MM.1S (cell line): ENCODE results near the gene YOD1.

Experiments used
- DNase-seq: peaks from one replicate; pipeline ENCODE4 v3.0.0-alpha.2; 2015
- H2AFZ ChIP-seq: fragments of 300-600 bp; sonication (generic); 2 replicates; pipeline ENCODE4 v1.6.0; 2016; ENCODE audit warnings: antibody characterized with exemption, low read length
- H3F3A ChIP-seq: fragments of 300-600 bp; sonication (generic); 2 replicates; pipeline ENCODE4 v1.6.1; 2016; ENCODE audit warnings: mild to moderate bottlenecking, antibody characterized with exemption, low read length, moderate library complexity, mixed read lengths; ENCODE audit not compliant: insufficient read depth
- H3K27ac ChIP-seq: fragments of 300-600 bp; sonication (generic); 2 replicates; pipeline ENCODE4 v1.5.1; 2016; ENCODE audit warnings: mild to moderate bottlenecking, low read length
- H3K27me3 ChIP-seq: fragments of 300-600 bp; sonication (generic); replicated peaks from 2 replicates; pipeline ENCODE4 v1.6.0; 2016; ENCODE audit warnings: low read length; ENCODE audit not compliant: insufficient read depth
- H3K36me3 ChIP-seq: fragments of 300-600 bp; sonication (generic); replicated peaks from 2 replicates; pipeline ENCODE4 v1.6.1; 2016; ENCODE audit warnings: mild to moderate bottlenecking, low read length, mixed read lengths; ENCODE audit not compliant: insufficient read depth
- H3K4me1 ChIP-seq: fragments of 300-600 bp; sonication (generic); 2 replicates; pipeline ENCODE4 v1.6.1; 2016; ENCODE audit warnings: low read length, mixed read lengths
- H3K4me2 ChIP-seq: fragments of 300-600 bp; sonication (generic); 2 replicates; pipeline ENCODE4 v1.6.0; 2016; ENCODE audit warnings: low read depth, low read length
- H3K4me3 ChIP-seq: fragments of 300-600 bp; sonication (generic); 2 replicates; pipeline ENCODE4 v1.5.1; 2016; ENCODE audit warnings: low read length, mixed read lengths
- H3K79me2 ChIP-seq: fragments of 300-600 bp; sonication (generic); 2 replicates; pipeline ENCODE4 v1.6.1; 2016; ENCODE audit warnings: mixed run types, low read length, mixed read lengths
- H3K9ac ChIP-seq: fragments of 300-600 bp; sonication (generic); 2 replicates; pipeline ENCODE4 v1.6.1; 2016; ENCODE audit warnings: low read length, mixed read lengths
- H3K9me2 ChIP-seq: fragments of 300-600 bp; sonication (generic); replicated peaks from 2 replicates; pipeline ENCODE4 v1.6.1; 2016; ENCODE audit warnings: mild to moderate bottlenecking, low read length, mixed read lengths; ENCODE audit not compliant: insufficient read depth
- H3K9me3 ChIP-seq: fragments of 300-600 bp; sonication (generic); replicated peaks from 2 replicates; pipeline ENCODE4 v1.6.1; 2016; ENCODE audit warnings: mild to moderate bottlenecking, low read length, mixed read lengths; ENCODE audit not compliant: insufficient read depth
- H4K20me1 ChIP-seq: fragments of 300-600 bp; sonication (generic); 2 replicates; pipeline ENCODE4 v1.6.1; 2016; ENCODE audit warnings: mild to moderate bottlenecking, low read length, moderate library complexity, mixed read lengths; ENCODE audit not compliant: insufficient read depth
- CTCF ChIP-seq: fragments of 300-600 bp; sonication (generic); IDR thresholded peaks from 2 replicates; pipeline ENCODE4 v1.5.1; 2016; ENCODE audit warnings: antibody characterized with exemption, low read length, mixed read lengths
- EZH2 ChIP-seq: fragments of 300-600 bp; sonication (generic); optimal IDR thresholded peaks from 2 replicates; pipeline ENCODE3; 2017; ENCODE audit warnings: low read depth, mild to moderate bottlenecking, antibody characterized with exemption, low read length, mixed read lengths
- EZH2phosphoT487 ChIP-seq: fragments of 300-600 bp; sonication (generic); IDR thresholded peaks from 2 replicates; pipeline ENCODE4 v1.6.1; 2018; ENCODE audit warnings: antibody characterized with exemption, low read length

Gene YOD1

DNA sequence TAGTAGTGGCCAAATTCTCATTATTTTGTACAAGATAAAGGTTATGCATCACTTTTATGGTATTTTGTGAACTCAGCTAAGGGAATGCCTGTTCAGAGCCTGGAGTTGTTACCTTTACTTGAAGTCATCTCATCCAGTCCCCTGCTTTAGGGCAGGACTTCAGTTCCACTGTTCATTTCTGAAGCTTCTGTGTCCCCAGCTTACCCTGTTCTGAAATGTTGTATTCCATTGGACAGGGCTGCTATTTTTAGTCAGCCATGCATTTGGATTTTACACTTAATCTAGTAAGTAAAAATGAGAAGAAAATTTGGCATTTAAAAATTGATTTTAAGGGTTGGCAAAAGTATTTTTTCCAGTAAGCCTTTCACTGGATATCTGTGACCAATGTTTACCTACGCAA, 26.0 kb upstream of the YOD1 start:
- no peaks in the 10 kb centered on the region for H3K36me3 ChIP-seq
- no peaks in the 10 kb centered on the region for H3K9me3 ChIP-seq
- no peaks in the 10 kb centered on the region for H3F3A ChIP-seq
- H3K9me2 ChIP-seq = no peaks in the 10 kb centered on the region
- H2AFZ ChIP-seq = no peak overlapping the region
- TF ChIP-seq EZH2phosphoT487 = no peak
- no peak for TF ChIP-seq CTCF
- no peak for TF ChIP-seq EZH2
- H3K79me2 ChIP-seq = no peaks in the 10 kb centered on the region
- no peaks in the 10 kb centered on the region for H4K20me1 ChIP-seq
- no peak overlapping the region for H3K4me3 ChIP-seq
- DNase-seq = no peak
- H3K27ac ChIP-seq = no peak overlapping the region
- no peak overlapping the region for H3K4me2 ChIP-seq
- no peaks in the 10 kb centered on the region for H3K27me3 ChIP-seq
- no peak overlapping the region for H3K9ac ChIP-seq
- H3K4me1 ChIP-seq = no peaks in the 10 kb centered on the region

GRCh38 chr1:207076181-207076955, 25.4 kb upstream of the YOD1 start:
- TF ChIP-seq EZH2 = no peak
- no peak for TF ChIP-seq EZH2phosphoT487
- TF ChIP-seq CTCF = no peak

GRCh38 chr1:207073906-207074820, 23.2 kb upstream of the YOD1 start:
- no peaks in the 10 kb centered on the region for H3F3A ChIP-seq
- H3K9me3 ChIP-seq = no peaks in the 10 kb centered on the region
- TF ChIP-seq CTCF = no peak
- TF ChIP-seq EZH2 = no peak
- no peak for TF ChIP-seq EZH2phosphoT487
- no peaks in the 10 kb centered on the region for H3K79me2 ChIP-seq
- no peaks in the 10 kb centered on the region for H3K9me2 ChIP-seq
- H3K36me3 ChIP-seq = no peaks in the 10 kb centered on the region
- no peak for DNase-seq
- H2AFZ ChIP-seq = no peak overlapping the region
- H3K4me1 ChIP-seq = peaks cover 3% of the 10 kb centered on the region; the same call in 1 of the 2 replicates
- no peaks in the 10 kb centered on the region for H3K27me3 ChIP-seq
- no peak overlapping the region for H3K9ac ChIP-seq
- H3K4me3 ChIP-seq = no peak overlapping the region
- no peaks in the 10 kb centered on the region for H4K20me1 ChIP-seq
- no peak overlapping the region for H3K27ac ChIP-seq
- H3K4me2 ChIP-seq = no peak overlapping the region

More at GRCh38 chr1:207076181-207076955, 25.4 kb upstream of the YOD1 start:
- Histone ChIP-seq H3F3A (no peaks in the 10 kb centered on the region), H3K36me3 (no peaks in the 10 kb centered on the region), H3K27ac (no peak overlapping the region), H3K9ac (no peak overlapping the region), H3K9me3 (no peaks in the 10 kb centered on the region), H3K4me3 (no peak overlapping the region), H3K9me2 (no peaks in the 10 kb centered on the region), H3K4me2 (no peak overlapping the region), H3K4me1 (no peaks in the 10 kb centered on the region), H2AFZ (no peak overlapping the region), H3K27me3 (no peaks in the 10 kb centered on the region), H3K79me2 (no peaks in the 10 kb centered on the region), H4K20me1 (no peaks in the 10 kb centered on the region)
- DNase-seq = no peak
